GM19324 (cell line): ENCODE measurements around the gene CACNA1C.

Experiments used
- ATAC-seq: cut with Tn5 transposase; IDR thresholded peaks from one replicate; pipeline ENCODE4 v1.9.1; 2021; ENCODE audit warnings: mild to moderate bottlenecking, moderate library complexity; ENCODE audit not compliant: unreplicated experiment, low FRiP score

The CACNA1C gene

DNA sequence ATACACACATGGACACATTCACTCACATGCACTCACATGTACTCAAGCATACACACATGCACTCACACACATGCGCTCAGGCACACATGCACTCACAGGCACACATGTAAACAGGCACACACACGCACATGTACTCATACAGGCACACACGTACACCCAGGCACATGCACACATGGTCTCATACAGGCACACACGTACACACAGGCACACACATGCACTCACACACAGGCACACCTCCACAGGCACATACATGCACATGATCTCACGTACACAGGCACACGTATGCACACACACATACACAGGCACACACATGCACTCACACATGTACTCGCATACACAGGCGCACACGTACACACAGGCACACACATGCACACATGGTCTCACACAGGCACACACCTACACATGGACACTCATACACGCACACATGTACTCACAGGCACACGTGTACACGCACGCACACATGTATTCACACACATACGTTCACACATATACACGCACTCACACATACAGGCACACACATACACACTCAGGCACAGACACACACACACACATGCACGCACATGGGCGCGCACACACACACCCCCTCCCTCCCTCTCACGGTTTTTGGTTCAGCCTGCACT is 138.9 kb downstream of the CACNA1C start:
- ATAC-seq, result no peak

DNA sequence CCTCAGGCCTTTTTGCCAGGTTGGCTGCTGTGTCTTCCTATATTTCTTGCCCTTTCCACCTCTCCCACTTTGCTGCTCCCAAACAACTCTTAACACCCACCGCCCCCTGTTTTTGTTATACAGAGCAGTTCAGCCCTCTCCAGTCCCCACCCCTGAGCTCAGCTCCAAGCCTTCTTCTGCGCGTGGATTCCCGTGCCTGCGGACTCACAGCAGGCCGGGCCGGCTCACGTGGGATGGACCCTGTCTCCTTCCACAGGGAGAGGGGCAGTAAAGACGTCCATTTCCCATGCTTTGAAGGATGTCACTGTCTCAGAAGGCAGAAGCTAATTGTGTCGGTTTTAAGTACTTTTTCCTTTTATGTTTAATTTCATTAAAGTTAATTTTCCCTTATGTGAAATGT is 139.4 kb downstream of the CACNA1C start:
- no peak for ATAC-seq

DNA sequence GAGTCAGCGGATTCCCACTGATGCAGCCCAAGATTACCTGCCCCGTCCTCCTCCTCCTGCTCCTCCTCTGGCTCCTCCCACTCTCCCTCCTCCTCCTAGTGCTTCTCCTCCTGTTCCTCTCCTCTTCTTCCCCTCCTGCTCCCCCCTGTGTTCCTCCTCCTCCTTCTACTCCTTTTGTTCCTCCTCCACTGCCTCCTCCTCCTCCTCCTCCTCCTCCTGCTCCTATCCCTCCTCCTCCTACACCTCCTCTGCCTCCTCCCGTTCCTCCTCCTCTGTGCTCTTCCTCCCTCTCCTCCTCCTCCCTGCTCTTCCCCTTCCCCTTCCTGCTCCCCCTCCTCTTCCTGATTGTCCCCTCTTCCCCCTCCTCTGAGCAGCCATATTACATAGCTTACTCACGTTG is 141.3 kb downstream of the CACNA1C start:
- ATAC-seq, result no peak

- ATAC-seq, result no peak
Measured at GRCh38 chr12:2194571-2194970, 141.8 kb downstream of the CACNA1C start.

- no peak for ATAC-seq
Measured at GRCh38 chr12:2195085-2195484, 142.3 kb downstream of the CACNA1C start.

GRCh38 chr12:2198005-2198501 is 145.3 kb downstream of the CACNA1C start:
- ATAC-seq, result no peak

- ATAC-seq, result no peak
Measured at GRCh38 chr12:2198542-2198941, 145.8 kb downstream of the CACNA1C start.

DNA sequence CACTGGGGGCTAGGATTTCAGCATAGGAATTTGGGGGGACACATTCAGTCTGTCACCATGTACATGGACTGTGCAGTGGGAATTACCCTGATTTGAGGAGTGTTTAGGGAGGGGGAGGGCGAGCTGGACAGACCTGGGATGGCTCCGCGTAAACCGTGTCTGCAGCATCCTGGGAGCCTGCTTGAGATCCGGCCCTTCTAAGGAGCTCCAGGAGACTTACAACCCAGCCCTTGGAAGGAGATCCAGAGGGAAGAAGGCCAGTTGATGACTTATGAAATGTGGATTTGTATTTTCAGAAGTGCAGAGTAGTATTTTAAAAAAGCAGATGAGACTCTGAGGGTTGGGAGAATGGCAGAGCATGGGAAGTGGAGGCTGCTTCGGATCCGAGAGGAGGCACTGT is 153.2 kb downstream of the CACNA1C start:
- ATAC-seq, result no peak

DNA sequence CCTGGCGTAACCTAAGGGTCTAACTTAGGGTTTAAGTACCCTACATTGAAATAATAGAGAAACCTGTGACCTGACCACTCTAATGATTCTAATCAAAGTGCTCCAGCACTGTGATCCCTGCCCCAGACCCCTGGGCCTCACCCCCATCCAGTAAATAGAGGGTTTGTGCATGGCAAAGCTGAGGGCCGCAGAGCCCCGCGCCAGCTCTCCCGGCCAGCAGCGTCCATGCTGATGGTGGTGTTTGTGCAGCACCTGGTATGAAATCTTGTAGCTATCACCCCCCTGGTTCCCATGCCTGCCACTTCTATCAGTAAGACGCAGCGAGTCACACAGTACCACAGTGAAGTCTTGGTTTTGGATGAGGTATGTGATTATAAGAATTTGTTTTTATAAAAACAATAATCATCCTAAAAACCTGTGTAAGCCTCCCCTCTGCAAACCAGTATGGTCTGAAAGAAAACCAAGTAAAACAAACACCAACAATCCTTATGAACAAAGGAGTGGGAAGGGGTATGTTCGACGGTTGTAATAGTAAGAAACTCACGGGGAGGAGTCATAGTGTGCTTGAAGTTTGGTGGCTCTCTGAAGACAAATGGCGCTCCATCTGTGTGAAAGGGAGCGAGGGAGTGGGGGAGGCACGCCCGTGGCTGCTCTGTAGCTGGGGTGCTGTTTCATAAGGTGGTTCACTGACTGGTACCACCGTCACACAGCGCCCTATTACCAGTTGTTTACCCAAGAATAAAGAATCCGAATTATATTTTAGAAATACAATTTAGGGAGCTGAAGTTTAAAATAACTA is 156.2 kb downstream of the CACNA1C start:
- no peak for ATAC-seq

DNA sequence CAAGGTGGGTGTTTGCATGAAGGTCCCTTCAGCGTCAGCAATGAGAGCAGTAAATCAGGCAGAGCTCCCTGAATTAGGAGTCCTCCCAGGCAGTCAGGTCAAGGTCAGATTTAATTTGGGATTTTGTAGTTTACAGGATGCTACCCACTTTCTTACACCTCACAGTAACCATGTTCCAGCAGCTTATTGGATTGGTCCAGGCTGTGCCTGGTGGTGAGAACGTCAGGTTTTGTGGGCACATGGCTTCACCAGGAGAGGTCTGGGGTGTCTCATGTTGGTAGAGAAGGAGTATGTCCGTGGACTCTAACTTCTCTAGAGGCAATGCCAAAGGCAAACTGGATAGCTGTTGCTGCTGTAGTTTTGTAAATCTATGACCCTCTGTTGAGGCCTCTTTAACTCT is 158.3 kb downstream of the CACNA1C start:
- ATAC-seq, result no peak

GRCh38 chr12:2212537-2212936 is 159.8 kb downstream of the CACNA1C start:
- no peak for ATAC-seq

DNA sequence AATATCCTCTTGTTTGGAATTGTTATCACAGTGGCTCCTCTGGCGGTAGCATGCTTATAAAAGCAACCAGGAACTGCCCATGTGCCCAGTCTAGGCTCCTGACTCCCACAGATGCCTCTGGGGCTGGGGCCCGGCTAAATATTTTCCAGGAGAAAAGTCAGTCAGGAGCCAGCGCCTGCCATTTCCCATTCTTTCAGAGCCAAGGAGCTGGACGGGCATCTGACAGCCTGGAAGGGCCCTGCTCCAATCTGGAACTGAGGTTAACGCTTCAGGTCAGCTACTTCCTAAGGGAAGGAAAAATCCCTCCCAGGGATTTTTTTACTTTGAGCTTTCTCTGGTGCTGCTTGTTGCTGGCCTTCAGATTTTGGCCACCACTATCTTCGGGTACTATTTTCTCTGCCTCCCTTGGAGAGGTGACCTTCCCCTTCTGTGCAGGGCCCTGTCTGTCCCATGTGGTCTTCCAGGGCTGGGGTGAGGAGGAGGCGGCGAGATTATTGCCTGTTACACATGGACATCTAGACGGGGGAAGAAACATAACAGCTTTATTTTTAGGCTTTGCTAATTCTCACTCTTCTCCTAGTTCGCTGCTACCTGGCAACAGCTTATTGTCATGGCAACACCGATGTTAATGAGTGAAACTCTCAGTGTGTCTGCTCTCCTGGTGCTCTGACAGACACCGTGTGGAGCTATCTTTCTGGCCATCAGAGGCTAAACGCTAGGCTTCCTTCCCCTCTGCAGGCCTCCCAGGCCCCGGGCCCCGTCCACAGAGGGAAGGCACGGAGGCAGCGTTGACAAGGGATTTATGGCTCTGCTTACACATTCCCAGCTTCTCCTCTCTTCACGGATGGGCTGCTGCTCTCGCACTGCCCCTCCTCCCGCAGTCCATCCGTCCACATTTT is 160.4 kb downstream of the CACNA1C start:
- ATAC-seq, result no peak

DNA sequence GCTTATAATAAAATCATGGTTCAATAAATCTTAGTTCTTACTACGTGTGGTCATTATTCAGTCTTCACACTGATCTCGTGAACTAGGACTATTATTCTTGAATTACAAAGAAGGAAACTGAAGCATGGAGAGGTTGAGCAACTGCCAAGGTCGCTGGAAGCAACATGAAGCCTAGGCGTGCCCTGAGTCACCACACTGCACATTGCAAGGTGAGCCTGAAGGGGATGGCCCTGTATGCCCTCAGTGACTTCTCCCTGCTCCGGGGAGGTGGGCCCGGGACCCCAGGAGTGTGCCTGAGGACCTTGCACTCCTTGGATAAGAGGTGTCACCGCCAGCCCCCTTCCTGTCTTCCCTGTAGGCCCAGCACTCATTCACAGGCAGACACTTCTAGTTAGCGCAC is 161.6 kb downstream of the CACNA1C start:
- ATAC-seq, result no peak

GRCh38 chr12:2215709-2216560 is 163.1 kb downstream of the CACNA1C start:
- ATAC-seq, result no peak

- ATAC-seq, result no peak
Measured at GRCh38 chr12:2218706-2219105, 165.9 kb downstream of the CACNA1C start.

DNA sequence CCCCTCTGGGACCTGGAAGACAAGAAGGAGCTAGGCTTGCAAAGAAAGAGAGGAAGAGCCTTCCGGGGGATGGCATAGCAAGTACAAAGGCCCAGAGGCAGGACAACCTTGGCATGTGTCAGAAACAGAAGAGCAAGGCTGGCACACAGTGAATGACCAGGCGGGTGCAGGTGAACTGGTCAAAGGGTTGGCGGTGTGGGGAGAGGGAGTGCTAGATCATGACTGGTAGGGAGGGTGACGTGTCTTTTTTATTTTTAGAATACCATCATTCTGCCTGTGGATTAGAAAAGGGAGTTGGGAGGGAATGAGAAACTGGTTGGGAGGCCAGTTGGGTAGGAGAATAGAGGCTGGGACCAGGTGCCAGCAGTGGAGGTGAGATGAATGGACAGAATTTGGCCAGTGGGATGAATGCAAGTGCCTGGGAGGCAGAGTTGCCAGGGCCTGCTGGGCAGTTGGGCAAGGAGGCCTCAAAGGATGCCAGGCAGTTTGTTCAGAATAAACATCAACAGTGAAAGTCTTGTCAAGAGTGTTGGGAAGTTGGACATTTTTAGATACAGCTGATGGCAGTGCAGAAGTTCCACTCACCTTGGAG is 168.3 kb downstream of the CACNA1C start:
- ATAC-seq, result no peak

- no peak for ATAC-seq
Measured at GRCh38 chr12:2222691-2223090, 169.9 kb downstream of the CACNA1C start.

DNA sequence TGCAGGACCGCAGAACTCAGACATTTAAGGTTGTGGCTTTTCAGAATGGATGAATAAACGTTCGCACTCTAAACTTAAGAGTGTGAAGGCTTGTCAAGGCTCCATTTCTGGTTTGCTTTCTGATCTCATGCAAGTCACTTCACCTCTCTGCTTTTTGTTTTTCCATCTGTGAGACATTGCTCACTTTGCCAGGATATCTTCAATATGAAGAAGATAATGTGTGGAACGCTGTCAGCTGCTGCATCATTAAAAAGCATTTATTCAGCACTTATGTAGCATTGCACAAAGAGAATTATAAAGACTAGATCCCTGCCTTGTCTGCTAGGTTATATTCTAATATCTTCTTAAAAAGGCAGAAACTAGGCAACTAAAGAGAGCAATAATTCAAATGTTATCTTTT is 172.2 kb downstream of the CACNA1C start:
- ATAC-seq, result no peak

GRCh38 chr12:2225696-2226095 is 172.9 kb downstream of the CACNA1C start:
- no peak for ATAC-seq

- ATAC-seq, result no peak
Measured at GRCh38 chr12:2226641-2227040, 173.9 kb downstream of the CACNA1C start.
